SK-N-SH treated with all-trans-retinoic acid at 6 μM for 48 hours (cell line): Measurements from ENCODE around the gene ANAPC4.

Experiments
- ATAC-seq: fragments of 200-7000 bp; cut with Tn5 transposase; 3 replicates; pipeline ENCODE4 v1.9.1; 2020; ENCODE audit warnings: mild to moderate bottlenecking, moderate library complexity
- ARNTL ChIP-seq: fragments of 450-650 bp; formaldehyde crosslinking; IDR thresholded peaks from 2 replicates; pipeline ENCODE4 v1.5.0; 2020; ENCODE audit warnings: low read depth, mild to moderate bottlenecking, moderate library complexity, borderline replicate concordance
- BACH2 ChIP-seq: fragments of 250-450 bp; sonication (Bioruptor Pico); IDR thresholded peaks from 2 replicates; pipeline ENCODE4 v1.9.0; 2021; ENCODE audit warnings: mild to moderate bottlenecking, borderline replicate concordance
- CSDC2 ChIP-seq: fragments of 250-450 bp; sonication (Bioruptor Pico); IDR thresholded peaks from 2 replicates; pipeline ENCODE4 v1.5.0; 2020; ENCODE audit warnings: mild to moderate bottlenecking, moderate library complexity
- ESRRG ChIP-seq: fragments of 250-450 bp; sonication (Bioruptor Pico); IDR thresholded peaks from 2 replicates; pipeline ENCODE4 v1.6.1; 2021; ENCODE audit warnings: mild to moderate bottlenecking
- GLIS3 ChIP-seq: fragments of 250-450 bp; sonication (Bioruptor Pico); IDR thresholded peaks from 2 replicates; pipeline ENCODE4 v1.5.0; 2020; ENCODE audit warnings: mild to moderate bottlenecking, moderate library complexity
- ISL1 ChIP-seq: fragments of 250-450 bp; sonication (Bioruptor Pico); IDR thresholded peaks from 2 replicates; pipeline ENCODE4 v2.1.2; 2022; ENCODE audit warnings: mild to moderate bottlenecking, moderate library complexity
- OSR1 ChIP-seq: fragments of 250-450 bp; sonication (Bioruptor Pico); IDR thresholded peaks from 2 replicates; pipeline ENCODE4 v1.8.0; 2022; ENCODE audit warnings: moderate library complexity, mild to moderate bottlenecking, inconsistent platforms
- PPARA ChIP-seq: fragments of 250-450 bp; sonication (Bioruptor Pico); IDR thresholded peaks from 2 replicates; pipeline ENCODE4 v1.5.0; 2020; ENCODE audit warnings: mild to moderate bottlenecking, borderline replicate concordance
- RARB ChIP-seq: fragments of 250-450 bp; sonication (Bioruptor Pico); IDR thresholded peaks from 2 replicates; pipeline ENCODE4 v1.8.0; 2021; ENCODE audit warnings: mild to moderate bottlenecking, moderate library complexity
- SNAI2 ChIP-seq: fragments of 250-450 bp; sonication (Bioruptor Pico); IDR thresholded peaks from 2 replicates; pipeline ENCODE4 v1.5.0; 2020; ENCODE audit warnings: mild to moderate bottlenecking, moderate library complexity
- TCF4 ChIP-seq: fragments of 250-450 bp; sonication (Bioruptor Pico); IDR thresholded peaks from 2 replicates; pipeline ENCODE4 v1.8.0; 2021; ENCODE audit warnings: mild to moderate bottlenecking, moderate library complexity, borderline replicate concordance
- TOX ChIP-seq: fragments of 250-450 bp; sonication (Bioruptor Pico); IDR thresholded peaks from 2 replicates; pipeline ENCODE4 v1.8.0; 2021; ENCODE audit warnings: mild to moderate bottlenecking, moderate library complexity, borderline replicate concordance
- ZC3H10 ChIP-seq: fragments of 250-450 bp; sonication (Bioruptor Pico); IDR thresholded peaks from 2 replicates; pipeline ENCODE4 v1.5.1; 2021; ENCODE audit warnings: mild to moderate bottlenecking, moderate library complexity
- ZFP3 ChIP-seq: fragments of 250-450 bp; sonication (Bioruptor Pico); IDR thresholded peaks from 2 replicates; pipeline ENCODE4 v1.5.0; 2020; ENCODE audit warnings: mild to moderate bottlenecking, moderate library complexity
- ZFP30 ChIP-seq: fragments of 450-650 bp; formaldehyde crosslinking; IDR thresholded peaks from 2 replicates; pipeline ENCODE4 v1.5.0; 2022; ENCODE audit warnings: mild to moderate bottlenecking, moderate library complexity
- ZNF70 ChIP-seq: fragments of 450-650 bp; formaldehyde crosslinking; IDR thresholded peaks from 2 replicates; pipeline ENCODE4 v1.5.0; 2020; ENCODE audit warnings: mild to moderate bottlenecking, moderate library complexity
- TF ChIP-seq, protein P1 (sequence below): fragments of 250-450 bp; sonication (Bioruptor Pico); IDR thresholded peaks from 2 replicates; pipeline ENCODE4 v1.5.1; 2020; ENCODE audit warnings: low read depth, mild to moderate bottlenecking, moderate library complexity
- TF ChIP-seq, protein P2 (sequence below): fragments of 250-450 bp; sonication (Bioruptor Pico); IDR thresholded peaks from 2 replicates; pipeline ENCODE4 v1.5.0; 2020; ENCODE audit warnings: mild to moderate bottlenecking, moderate library complexity
- TF ChIP-seq, protein P3 (sequence below): fragments of 250-450 bp; sonication (Bioruptor Pico); IDR thresholded peaks from 2 replicates; pipeline ENCODE4 v1.5.1; 2021; ENCODE audit warnings: mild to moderate bottlenecking, moderate library complexity
- TF ChIP-seq, protein P4 (sequence below): fragments of 250-450 bp; sonication (Bioruptor Pico); IDR thresholded peaks from 2 replicates; pipeline ENCODE4 v1.8.0; 2021; ENCODE audit warnings: low read depth, mild to moderate bottlenecking, moderate library complexity, borderline replicate concordance
- TF ChIP-seq, protein P5 (sequence below): fragments of 250-450 bp; sonication (Bioruptor Pico); IDR thresholded peaks from 2 replicates; pipeline ENCODE4 v1.8.0; 2020; ENCODE audit warnings: mild to moderate bottlenecking, moderate library complexity, borderline replicate concordance

Gene ANAPC4

DNA sequence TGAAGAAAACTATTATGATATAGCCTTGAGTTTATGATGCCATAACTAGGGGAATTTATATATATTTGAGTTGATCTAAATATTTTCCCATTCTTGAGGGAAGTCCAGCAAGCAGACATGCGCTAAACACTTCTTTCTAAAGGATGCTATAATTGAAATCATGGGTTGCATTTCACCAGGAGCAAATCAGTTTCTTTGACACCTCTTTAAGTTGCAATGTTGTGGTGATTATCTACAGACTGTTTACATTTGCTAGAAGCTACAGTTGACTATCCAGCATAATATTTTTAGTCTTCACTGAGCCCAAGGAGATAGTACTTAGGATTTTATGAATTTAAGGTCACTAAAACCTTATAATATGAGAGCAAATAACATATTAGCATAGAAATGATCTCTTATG, 43.9 kb downstream of the ANAPC4 start:
- TF ChIP-seq ARNTL (no peak), ZC3H10 (CRISPR knock-in tag) (no peak), TCF4 (CRISPR knock-in tag) (no peak), PPARA (CRISPR knock-in tag) (no peak), RARB (CRISPR knock-in tag) (no peak)
- TF ChIP-seq, protein P1, sequence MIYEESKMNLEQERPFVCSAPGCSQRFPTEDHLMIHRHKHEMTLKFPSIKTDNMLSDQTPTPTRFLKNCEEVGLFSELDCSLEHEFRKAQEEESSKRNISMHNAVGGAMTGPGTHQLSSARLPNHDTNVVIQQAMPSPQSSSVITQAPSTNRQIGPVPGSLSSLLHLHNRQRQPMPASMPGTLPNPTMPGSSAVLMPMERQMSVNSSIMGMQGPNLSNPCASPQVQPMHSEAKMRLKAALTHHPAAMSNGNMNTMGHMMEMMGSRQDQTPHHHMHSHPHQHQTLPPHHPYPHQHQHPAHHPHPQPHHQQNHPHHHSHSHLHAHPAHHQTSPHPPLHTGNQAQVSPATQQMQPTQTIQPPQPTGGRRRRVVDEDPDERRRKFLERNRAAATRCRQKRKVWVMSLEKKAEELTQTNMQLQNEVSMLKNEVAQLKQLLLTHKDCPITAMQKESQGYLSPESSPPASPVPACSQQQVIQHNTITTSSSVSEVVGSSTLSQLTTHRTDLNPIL: no peak
- TF ChIP-seq, protein P2, sequence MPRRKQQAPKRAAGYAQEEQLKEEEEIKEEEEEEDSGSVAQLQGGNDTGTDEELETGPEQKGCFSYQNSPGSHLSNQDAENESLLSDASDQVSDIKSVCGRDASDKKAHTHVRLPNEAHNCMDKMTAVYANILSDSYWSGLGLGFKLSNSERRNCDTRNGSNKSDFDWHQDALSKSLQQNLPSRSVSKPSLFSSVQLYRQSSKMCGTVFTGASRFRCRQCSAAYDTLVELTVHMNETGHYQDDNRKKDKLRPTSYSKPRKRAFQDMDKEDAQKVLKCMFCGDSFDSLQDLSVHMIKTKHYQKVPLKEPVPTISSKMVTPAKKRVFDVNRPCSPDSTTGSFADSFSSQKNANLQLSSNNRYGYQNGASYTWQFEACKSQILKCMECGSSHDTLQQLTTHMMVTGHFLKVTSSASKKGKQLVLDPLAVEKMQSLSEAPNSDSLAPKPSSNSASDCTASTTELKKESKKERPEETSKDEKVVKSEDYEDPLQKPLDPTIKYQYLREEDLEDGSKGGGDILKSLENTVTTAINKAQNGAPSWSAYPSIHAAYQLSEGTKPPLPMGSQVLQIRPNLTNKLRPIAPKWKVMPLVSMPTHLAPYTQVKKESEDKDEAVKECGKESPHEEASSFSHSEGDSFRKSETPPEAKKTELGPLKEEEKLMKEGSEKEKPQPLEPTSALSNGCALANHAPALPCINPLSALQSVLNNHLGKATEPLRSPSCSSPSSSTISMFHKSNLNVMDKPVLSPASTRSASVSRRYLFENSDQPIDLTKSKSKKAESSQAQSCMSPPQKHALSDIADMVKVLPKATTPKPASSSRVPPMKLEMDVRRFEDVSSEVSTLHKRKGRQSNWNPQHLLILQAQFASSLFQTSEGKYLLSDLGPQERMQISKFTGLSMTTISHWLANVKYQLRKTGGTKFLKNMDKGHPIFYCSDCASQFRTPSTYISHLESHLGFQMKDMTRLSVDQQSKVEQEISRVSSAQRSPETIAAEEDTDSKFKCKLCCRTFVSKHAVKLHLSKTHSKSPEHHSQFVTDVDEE (CRISPR knock-in tag): no peak
- TF ChIP-seq, protein P3, sequence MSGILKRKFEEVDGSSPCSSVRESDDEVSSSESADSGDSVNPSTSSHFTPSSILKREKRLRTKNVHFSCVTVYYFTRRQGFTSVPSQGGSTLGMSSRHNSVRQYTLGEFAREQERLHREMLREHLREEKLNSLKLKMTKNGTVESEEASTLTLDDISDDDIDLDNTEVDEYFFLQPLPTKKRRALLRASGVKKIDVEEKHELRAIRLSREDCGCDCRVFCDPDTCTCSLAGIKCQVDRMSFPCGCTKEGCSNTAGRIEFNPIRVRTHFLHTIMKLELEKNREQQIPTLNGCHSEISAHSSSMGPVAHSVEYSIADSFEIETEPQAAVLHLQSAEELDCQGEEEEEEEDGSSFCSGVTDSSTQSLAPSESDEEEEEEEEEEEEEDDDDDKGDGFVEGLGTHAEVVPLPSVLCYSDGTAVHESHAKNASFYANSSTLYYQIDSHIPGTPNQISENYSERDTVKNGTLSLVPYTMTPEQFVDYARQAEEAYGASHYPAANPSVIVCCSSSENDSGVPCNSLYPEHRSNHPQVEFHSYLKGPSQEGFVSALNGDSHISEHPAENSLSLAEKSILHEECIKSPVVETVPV (CRISPR knock-in tag): no peak
- TF ChIP-seq, all 23 proteins: peak for 0
- ATAC-seq: no peak

DNA sequence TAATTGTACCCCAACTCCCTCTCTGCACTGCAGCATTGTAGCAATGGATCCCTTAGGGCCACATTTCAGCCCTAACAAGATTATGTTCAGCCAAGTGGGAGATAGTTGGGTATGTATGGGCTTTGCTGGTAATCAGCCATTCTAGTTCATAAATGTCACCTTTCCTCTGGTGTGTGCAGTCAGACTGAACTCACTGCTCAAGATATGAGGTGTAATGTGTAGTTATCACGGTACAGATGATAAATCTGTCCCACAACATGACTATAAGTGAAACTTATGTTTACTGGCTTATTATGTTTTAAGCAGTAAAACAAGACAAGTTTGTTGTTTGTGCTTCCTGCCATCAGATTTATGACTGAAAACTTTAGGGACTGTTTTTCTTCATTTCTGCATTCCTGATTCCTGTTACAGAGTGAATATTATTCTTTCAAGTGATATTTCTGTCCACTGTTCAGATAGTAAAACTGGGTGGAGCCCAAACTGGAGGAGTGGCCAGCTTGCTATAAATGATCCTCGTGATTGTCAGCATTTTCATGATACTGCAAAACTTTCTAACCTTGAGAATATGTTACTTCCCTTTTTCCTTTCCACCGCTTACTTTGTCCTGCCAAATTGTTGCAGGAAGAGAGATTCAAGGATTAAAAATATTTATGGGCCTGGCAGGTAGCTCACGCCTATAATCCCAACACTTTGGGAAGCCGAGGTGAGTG, 44.9 kb downstream of the ANAPC4 start:
- TF ChIP-seq CSDC2 (CRISPR knock-in tag) (no peak), BACH2 (CRISPR knock-in tag) (no peak)
- ATAC-seq: no peak

DNA sequence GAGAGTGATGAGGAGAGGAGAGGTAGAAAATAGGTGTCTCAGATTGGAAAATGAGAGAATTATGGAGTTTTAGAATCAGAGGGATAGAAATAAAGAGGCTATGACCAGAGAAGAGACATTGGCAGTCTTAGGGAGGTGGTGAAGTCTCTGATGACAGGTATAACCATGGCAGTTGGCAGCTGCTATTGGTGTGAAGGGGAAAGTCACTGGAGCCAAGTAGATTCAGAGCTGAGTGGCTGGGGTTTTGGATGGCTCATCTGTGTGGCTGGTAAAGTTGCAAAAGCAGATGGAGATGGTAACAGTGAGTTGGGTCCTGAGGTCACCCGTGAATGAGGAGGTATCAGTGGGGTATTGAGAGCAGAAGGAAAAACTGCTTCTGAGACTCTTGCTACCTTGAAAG, 46.5 kb downstream of the ANAPC4 start:
- no peak for TF ChIP-seq OSR1 (CRISPR knock-in tag)
- no peak for ATAC-seq

DNA sequence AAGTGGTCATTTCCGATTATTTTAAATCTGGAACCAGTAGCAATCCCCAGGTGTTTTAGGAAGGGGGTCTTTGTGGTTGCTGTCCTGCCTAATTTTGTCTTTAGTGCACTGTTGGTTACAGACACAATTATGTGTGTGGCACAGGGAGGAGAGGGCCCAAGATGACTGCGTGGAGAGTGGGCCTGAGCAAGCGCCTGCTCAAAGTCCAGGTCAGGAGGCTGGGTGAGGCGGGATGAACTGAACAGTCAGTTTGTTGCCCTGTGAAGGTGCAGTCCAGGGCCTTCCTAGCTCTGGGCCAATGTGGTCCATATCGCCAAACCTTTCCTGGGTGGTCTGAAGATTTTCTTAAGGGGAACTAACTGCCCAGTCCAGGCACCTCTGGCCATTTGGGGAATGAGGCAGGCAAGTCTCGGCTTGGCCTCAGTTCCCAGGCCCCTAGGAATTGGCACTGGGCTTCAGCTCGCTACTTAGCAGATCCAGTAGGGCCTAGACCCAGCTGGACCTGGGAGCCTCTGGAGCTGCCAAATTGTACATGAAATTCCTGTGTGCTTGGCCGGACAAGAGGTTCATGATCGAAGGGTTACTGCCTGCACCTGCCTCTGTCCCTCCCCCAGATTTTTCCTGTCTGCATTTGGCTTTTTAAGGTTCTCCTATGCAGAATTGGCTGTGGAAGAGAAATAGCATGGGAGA, 47.6 kb downstream of the ANAPC4 start:
- TF ChIP-seq GLIS3 (no peak), ZFP30 (CRISPR knock-in tag) (no peak), ARNTL (no peak), ISL1 (no peak), CSDC2 (CRISPR knock-in tag) (no peak), TCF4 (CRISPR knock-in tag) (no peak), ZFP3 (CRISPR knock-in tag) (no peak), RARB (CRISPR knock-in tag) (no peak), BACH2 (CRISPR knock-in tag) (no peak), TOX (CRISPR knock-in tag) (no peak), PPARA (CRISPR knock-in tag) (no peak), ESRRG (no peak), ZNF70 (CRISPR knock-in tag) (no peak), SNAI2 (CRISPR knock-in tag) (no peak)
- TF ChIP-seq, protein P4, sequence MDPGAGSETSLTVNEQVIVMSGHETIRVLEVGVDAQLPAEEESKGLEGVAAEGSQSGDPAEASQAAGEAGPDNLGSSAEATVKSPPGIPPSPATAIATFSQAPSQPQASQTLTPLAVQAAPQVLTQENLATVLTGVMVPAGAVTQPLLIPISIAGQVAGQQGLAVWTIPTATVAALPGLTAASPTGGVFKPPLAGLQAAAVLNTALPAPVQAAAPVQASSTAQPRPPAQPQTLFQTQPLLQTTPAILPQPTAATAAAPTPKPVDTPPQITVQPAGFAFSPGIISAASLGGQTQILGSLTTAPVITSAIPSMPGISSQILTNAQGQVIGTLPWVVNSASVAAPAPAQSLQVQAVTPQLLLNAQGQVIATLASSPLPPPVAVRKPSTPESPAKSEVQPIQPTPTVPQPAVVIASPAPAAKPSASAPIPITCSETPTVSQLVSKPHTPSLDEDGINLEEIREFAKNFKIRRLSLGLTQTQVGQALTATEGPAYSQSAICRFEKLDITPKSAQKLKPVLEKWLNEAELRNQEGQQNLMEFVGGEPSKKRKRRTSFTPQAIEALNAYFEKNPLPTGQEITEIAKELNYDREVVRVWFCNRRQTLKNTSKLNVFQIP (CRISPR knock-in tag): no peak
- TF ChIP-seq, protein P2 (CRISPR knock-in tag): no peak
- TF ChIP-seq, protein P3 (CRISPR knock-in tag): no peak
- TF ChIP-seq, protein P5, sequence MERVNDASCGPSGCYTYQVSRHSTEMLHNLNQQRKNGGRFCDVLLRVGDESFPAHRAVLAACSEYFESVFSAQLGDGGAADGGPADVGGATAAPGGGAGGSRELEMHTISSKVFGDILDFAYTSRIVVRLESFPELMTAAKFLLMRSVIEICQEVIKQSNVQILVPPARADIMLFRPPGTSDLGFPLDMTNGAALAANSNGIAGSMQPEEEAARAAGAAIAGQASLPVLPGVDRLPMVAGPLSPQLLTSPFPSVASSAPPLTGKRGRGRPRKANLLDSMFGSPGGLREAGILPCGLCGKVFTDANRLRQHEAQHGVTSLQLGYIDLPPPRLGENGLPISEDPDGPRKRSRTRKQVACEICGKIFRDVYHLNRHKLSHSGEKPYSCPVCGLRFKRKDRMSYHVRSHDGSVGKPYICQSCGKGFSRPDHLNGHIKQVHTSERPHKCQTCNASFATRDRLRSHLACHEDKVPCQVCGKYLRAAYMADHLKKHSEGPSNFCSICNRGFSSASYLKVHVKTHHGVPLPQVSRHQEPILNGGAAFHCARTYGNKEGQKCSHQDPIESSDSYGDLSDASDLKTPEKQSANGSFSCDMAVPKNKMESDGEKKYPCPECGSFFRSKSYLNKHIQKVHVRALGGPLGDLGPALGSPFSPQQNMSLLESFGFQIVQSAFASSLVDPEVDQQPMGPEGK (CRISPR knock-in tag): no peak
- ATAC-seq: no peak
